HAP-1 (cell line): ENCODE data around the gene AQP9.
A peak's percentile ranks its signal among the peaks of the same experiment; 100 is the strongest.

Source experiments
- DNase-seq, 2 experiments: peaks; one replicate each; pipeline ENCODE4 v3.0.0-alpha.2; 2016 to 2020; ENCODE audit warnings: low spot score in 2 of 2
- H3K27me3 ChIP-seq: fragments of 250-450 bp; sonication (Bioruptor Pico); 2 replicates; pipeline ENCODE4 v1.5.1; 2020; ENCODE audit warnings: low read depth, mild to moderate bottlenecking, moderate library complexity
- H3K36me3 ChIP-seq: fragments of 250-450 bp; sonication (Bioruptor Pico); replicated peaks from 2 replicates; pipeline ENCODE4 v1.5.1; 2020; ENCODE audit warnings: mild to moderate bottlenecking
- H3K4me1 ChIP-seq: fragments of 250-450 bp; sonication (Bioruptor Pico); 2 replicates; pipeline ENCODE4 v1.5.1; 2020; ENCODE audit warnings: mild to moderate bottlenecking
- H3K4me3 ChIP-seq: fragments of 250-450 bp; sonication (Bioruptor Pico); 2 replicates; pipeline ENCODE4 v1.5.1; 2020; ENCODE audit warnings: mild to moderate bottlenecking, moderate library complexity
- H3K9me3 ChIP-seq: fragments of 250-450 bp; sonication (Bioruptor Pico); 2 replicates; pipeline ENCODE4 v1.5.1; 2020; ENCODE audit warnings: mild to moderate bottlenecking, moderate library complexity
- in situ Hi-C: fragments of 300-500 bp; cut with MboI; formaldehyde crosslinking; loops from 3 replicates; pipeline ENCODE4 v1.14.3; 2020; ENCODE audit warnings: low sequenced_read_pairs, inconsistent platforms, mixed read lengths

The AQP9 gene

GRCh38 chr15:58212909-58213526 lies 74.8 kb downstream of the AQP9 start:
- no peak overlapping the region for H3K4me3 ChIP-seq
- H3K4me1 ChIP-seq, result no peaks in the 10 kb centered on the region
- in situ Hi-C loops, result no loop called here
- H3K9me3 ChIP-seq, result no peaks in the 10 kb centered on the region
- H3K27me3 ChIP-seq, result no peaks in the 10 kb centered on the region
- peak; percentile 39 to 44 for DNase-seq
- H3K36me3 ChIP-seq, result no peaks in the 10 kb centered on the region

- no peak overlapping the region for H3K4me3 ChIP-seq
- no peaks in the 10 kb centered on the region for H3K27me3 ChIP-seq
- in situ Hi-C loops, result no loop called here
- no peaks in the 10 kb centered on the region for H3K4me1 ChIP-seq
- H3K36me3 ChIP-seq, result no peaks in the 10 kb centered on the region
- H3K9me3 ChIP-seq, result no peaks in the 10 kb centered on the region
- no peak for DNase-seq
Measured at GRCh38 chr15:58213587-58214338, 75.6 kb downstream of the AQP9 start.

GRCh38 chr15:58214591-58215340 lies 76.6 kb downstream of the AQP9 start:
- in situ Hi-C loops, result no loop called here
- no peak for DNase-seq

DNA sequence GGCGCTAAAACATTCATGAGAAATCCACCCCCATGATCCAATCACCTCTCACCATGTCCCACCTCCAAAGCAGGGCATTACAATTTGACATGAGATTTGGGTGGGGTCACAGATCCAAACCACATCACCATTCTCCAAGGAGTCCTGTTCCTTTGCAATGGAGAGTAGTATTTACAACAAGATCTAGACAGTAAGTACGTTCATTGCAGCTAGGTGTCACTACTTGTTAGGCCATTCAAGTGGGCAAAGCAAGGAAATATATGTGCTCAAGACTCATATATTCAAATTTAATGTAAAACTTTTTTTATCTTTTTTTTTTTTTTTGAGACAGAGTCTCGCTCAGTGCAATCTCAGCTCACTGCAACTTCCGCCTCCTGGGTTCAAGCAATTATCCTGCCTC lies 79.3 kb downstream of the AQP9 start:
- in situ Hi-C loops, result no loop called here
- H3K4me1 ChIP-seq, result no peaks in the 10 kb centered on the region
- no peak overlapping the region for H3K4me3 ChIP-seq
- no peaks in the 10 kb centered on the region for H3K36me3 ChIP-seq
- H3K9me3 ChIP-seq, result no peaks in the 10 kb centered on the region
- no peak for DNase-seq
- 0 out of 2 replicates have a peak, but pooled peaks cover 2% of the 10 kb centered on the region for H3K27me3 ChIP-seq

More at GRCh38 chr15:58214591-58215340, 76.6 kb downstream of the AQP9 start:
- Histone ChIP-seq H3K4me1 (no peaks in the 10 kb centered on the region), H3K36me3 (no peaks in the 10 kb centered on the region), H3K4me3 (no peak overlapping the region), H3K27me3 (no peaks in the 10 kb centered on the region), H3K9me3 (no peaks in the 10 kb centered on the region)

GRCh38 chr15:58221591-58222241 lies 83.5 kb downstream of the AQP9 start:
- H3K4me1 ChIP-seq, result no peaks in the 10 kb centered on the region
- peak in 1 of 2 experiments; percentile 52 for DNase-seq
- H3K9me3 ChIP-seq, result no peaks in the 10 kb centered on the region
- 0 out of 2 replicates have a peak, but pooled peaks cover 2% of the 10 kb centered on the region for H3K27me3 ChIP-seq
- in situ Hi-C loops, result no loop called here
- no peaks in the 10 kb centered on the region for H3K36me3 ChIP-seq
- no peak overlapping the region for H3K4me3 ChIP-seq

DNA sequence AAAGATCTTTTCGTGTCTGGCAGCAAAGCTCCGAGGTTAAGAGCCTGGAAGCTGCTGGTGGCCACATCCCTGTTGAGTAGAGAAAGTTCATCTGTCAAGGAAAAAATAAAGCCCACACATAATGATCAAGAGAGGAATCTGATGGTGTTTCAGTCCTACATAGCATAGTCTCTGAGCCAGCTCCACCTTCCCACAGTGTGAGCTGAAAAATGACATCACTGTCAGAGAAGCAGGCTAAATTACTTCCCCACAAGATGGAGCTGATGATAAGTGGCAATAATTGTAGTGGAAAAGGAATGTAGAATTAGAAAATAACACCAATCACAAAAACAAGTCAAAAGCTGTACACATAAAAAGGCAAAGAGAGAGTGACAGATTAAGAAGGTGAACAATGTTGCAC lies 84.5 kb downstream of the AQP9 start:
- Histone ChIP-seq H3K9me3 (no peaks in the 10 kb centered on the region), H3K4me1 (no peaks in the 10 kb centered on the region), H3K27me3 (0 out of 2 replicates have a peak, but pooled peaks cover 2% of the 10 kb centered on the region), H3K36me3 (no peaks in the 10 kb centered on the region), H3K4me3 (no peak overlapping the region)
- no peak for DNase-seq
- in situ Hi-C loops, result no loop called here

- H3K4me3 ChIP-seq, result no peak overlapping the region
- H3K27me3 ChIP-seq, result 0 out of 2 replicates have a peak, but pooled peaks cover 2% of the 10 kb centered on the region
- H3K9me3 ChIP-seq, result no peaks in the 10 kb centered on the region
- no peak for DNase-seq
- H3K36me3 ChIP-seq, result no peaks in the 10 kb centered on the region
- H3K4me1 ChIP-seq, result no peaks in the 10 kb centered on the region
- in situ Hi-C loops, result no loop called here
Measured at GRCh38 chr15:58223432-58223831, 85.3 kb downstream of the AQP9 start.

DNA sequence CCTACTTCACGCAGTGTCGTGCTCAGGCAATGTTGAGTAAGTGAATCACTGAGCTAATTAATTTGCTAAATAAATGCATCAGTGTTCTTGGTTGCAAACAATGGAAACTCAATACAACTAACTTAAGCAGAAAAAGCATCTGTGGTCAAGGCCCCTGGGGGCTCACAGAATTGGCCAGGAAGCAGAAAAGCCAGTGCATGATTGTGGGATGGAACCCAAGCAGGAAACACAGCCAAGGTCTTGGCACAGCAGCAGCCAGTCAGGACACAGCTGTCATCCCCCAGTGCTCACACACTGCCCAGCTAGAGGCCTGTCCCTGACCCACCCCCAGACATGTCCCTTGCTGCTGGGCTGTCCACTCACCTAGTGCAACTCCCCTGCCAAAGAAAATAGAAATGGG lies 85.9 kb downstream of the AQP9 start:
- Histone ChIP-seq H3K4me1 (peaks cover 4% of the 10 kb centered on the region), H3K27me3 (0 out of 2 replicates have a peak, but pooled peaks cover 2% of the 10 kb centered on the region), H3K9me3 (no peaks in the 10 kb centered on the region), H3K36me3 (no peaks in the 10 kb centered on the region), H3K4me3 (no peak overlapping the region)
- in situ Hi-C loops, result no loop called here
- DNase-seq, result no peak

DNA sequence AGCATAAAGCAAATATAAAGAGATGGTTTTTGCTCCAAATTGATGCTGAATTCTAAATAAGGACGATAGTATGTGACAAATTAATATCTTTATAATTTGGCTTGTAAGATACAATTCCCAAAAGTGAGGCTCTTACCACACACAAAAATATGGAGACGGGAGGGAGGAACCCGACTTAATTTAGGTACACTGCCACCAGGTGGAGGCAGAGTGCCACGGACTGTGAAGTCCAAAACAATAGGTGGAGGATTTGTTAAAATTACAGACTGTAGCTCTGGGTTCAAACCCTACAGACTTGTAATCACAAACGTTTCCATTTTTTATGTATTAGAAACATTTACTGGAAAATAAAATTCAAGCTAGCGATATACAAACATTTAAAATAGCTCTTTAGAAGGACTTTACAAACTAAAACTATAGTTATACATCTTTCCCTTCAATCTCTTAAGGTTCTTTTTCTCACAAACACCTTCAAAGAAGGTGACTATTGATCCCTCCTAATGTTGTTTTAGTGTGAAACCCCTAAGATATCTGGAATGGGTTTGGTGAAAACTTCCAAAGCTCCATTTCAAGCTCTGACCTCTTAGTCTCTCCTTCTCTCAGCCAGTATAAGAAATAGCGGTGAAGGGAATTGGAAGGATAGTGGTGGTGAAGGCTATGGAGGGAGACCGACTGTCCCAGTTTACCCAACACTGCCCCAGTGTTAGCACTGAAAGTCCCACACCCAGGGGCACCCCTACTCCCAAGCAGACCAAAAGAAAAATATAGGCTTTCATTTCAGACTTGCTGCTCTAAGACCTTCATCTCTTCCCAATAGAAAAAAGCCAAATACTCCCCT lies 89.7 kb downstream of the AQP9 start:
- peak; percentile 79 to 84 for DNase-seq
- H3K4me1 ChIP-seq, result peaks cover 14% of the 10 kb centered on the region
- in situ Hi-C loops, result loop anchor here (25.0 kb wide), 1 partner anchor 1259 kb away; no protein-coding TSS in a partner anchor
- no peak overlapping the region for H3K4me3 ChIP-seq
- H3K9me3 ChIP-seq, result no peaks in the 10 kb centered on the region
- H3K36me3 ChIP-seq, result no peaks in the 10 kb centered on the region
- no peaks in the 10 kb centered on the region for H3K27me3 ChIP-seq

DNA sequence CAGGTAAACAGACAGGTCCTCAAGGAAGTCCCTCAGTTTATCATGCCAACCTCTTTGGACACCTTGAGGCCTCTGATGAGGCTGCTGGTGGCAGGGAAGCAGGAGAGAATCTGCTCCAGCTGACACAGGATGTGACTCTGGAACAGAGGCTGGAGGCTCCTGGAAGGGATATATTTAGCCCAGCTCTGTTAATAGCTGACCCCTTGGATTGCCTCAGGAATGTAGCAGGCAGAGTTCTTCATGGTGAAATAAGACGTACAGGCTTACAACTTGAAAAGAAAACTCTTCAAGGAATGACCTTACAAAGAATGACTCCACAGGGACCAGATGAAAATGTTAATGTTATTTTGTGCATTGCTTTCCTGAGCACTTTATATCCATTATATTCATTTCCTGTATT lies 90.5 kb downstream of the AQP9 start:
- in situ Hi-C loops, result loop anchor here (25.0 kb wide), 1 partner anchor 1259 kb away; no protein-coding TSS in a partner anchor
- Histone ChIP-seq H3K4me1 (peaks cover 22% of the 10 kb centered on the region), H3K4me3 (no peak overlapping the region), H3K9me3 (no peaks in the 10 kb centered on the region), H3K27me3 (no peaks in the 10 kb centered on the region), H3K36me3 (no peaks in the 10 kb centered on the region)
- no peak for DNase-seq

DNA sequence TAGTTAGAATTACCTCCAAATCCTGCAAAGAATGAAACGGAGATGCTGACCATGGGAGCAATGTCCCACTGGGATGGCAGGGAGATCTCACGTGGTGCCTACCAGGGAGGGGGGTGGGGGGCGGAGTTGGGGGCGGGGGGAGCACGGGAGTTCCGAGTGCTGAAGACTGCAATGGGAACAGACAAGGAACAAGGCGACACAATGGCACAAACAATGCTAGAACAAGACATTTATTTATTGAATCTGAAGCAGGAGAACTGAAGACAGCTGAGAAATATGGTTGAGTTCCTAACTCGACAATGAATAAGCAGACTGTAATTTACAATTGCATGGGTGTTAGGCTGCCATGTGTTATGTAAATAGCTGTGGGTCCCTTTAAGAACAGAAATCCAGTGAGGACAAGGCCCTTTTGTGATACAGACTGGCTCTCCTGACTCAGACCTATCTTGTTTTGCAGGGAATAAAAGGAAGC lies 91.2 kb downstream of the AQP9 start:
- no peaks in the 10 kb centered on the region for H3K9me3 ChIP-seq
- H3K27me3 ChIP-seq, result no peaks in the 10 kb centered on the region
- no peaks in the 10 kb centered on the region for H3K36me3 ChIP-seq
- H3K4me3 ChIP-seq, result no peak overlapping the region
- in situ Hi-C loops, result loop anchor here (25.0 kb wide), 1 partner anchor 1258 kb away; no protein-coding TSS in a partner anchor
- peaks cover 23% of the 10 kb centered on the region for H3K4me1 ChIP-seq
- peak; percentile 56 to 89 for DNase-seq

GRCh38 chr15:58232281-58233065 lies 94.3 kb downstream of the AQP9 start:
- DNase-seq, result no peak
- Histone ChIP-seq H3K4me1 (peaks cover 23% of the 10 kb centered on the region), H3K36me3 (no peaks in the 10 kb centered on the region), H3K27me3 (no peaks in the 10 kb centered on the region), H3K4me3 (no peak overlapping the region), H3K9me3 (no peaks in the 10 kb centered on the region)
- in situ Hi-C loops, result loop anchor here (25.0 kb wide), 1 partner anchor 1255 kb away; no protein-coding TSS in a partner anchor
